Activated CD8-positive, alpha-beta memory T cell treated with anti-CD3 and anti-CD28 coated beads, Interleukin-2, amount 50 U/mL, for 24 hours (primary cell): ENCODE data around the gene UBE2E1.

Source experiments
- DNase-seq: peaks from one replicate; pipeline ENCODE4 v3.0.0-alpha.2; 2020; ENCODE audit errors: extremely low read depth

The UBE2E1 gene

GRCh38 chr3:23796518-23796917, 9.2 kb upstream of the UBE2E1 start:
- no peak for DNase-seq

DNA sequence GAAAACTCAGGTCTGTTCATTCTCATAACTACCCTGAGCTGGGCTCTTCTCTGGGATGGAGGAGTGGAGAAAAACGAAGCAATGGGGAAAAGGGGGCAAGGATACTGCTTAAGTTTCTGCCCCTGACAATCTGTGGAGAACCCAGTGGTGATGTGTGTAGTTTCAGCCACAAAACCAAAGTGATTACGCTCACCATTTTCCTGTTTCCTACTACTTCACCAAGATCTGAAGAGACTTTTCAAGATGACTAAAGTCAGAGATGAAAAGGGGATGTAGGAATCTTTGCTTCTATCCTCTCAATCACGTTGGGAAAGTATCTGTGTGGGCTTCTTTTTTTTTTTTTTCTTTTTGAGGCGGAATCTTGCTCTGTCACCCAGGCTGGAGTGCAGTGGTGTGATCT, 8.3 kb upstream of the UBE2E1 start:
- no peak for DNase-seq

DNA sequence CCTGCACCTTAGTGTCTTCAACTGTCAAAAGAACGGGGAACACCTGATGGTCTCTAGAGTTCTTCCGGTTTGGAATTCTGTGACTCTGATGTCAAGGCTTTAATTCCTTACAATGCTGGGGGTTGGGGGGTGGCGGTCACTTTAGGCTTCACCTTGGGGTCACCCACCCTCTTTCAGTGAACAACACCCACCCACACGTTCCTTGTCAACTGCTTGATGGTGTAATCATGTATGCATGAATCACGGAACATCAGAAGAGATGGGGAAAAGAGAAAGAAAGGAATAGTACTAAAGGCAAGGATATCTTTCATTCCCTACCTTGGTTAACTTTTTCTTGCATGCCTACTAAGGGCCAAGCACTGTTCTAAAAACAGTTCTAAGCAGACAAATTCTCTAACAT, 7.3 kb upstream of the UBE2E1 start:
- no peak for DNase-seq

GRCh38 chr3:23798876-23799275, 6.9 kb upstream of the UBE2E1 start:
- DNase-seq, result no peak

GRCh38 chr3:23800731-23801130, 5.0 kb upstream of the UBE2E1 start:
- no peak for DNase-seq

DNA sequence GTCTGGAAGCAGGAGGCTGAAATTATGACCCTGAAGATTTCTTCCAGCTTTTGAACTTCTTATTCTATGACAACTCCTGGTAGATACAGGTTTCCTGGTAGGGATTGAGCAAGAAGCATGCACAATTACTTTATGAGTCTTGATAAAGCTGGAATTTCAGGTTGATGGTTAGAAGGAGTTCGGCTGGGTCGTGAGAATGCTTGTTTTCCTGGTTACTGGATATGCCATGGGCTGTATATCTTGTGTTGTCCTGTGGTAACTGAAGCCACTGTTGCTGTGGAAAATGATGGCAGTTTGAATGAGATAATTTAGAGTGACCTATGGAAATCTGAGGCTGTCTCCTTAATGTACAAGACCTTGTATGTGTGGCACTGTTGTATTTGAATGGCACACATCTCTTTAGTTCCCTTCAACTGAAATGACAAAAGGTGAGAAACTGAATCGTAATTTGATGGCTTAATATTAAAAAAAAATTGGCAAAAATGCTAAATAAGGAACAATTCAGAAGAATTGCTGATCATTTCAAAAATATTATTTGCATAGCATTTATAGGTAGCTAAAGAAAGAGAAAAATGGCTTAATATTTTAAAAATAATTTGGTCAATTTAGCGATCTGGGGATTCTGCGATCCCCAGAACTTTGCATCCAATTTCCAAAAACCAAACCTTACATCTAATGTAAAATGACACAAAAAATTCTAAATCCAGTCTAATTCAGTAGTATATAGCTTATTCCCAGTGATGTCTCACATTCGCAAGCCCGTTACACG, 1.1 kb upstream of the UBE2E1 start:
- no peak for DNase-seq

GRCh38 chr3:23805210-23805632, 534 bp upstream of the UBE2E1 start:
- DNase-seq, result no peak

GRCh38 chr3:23806534-23807423, 1.0 kb downstream of the UBE2E1 start:
- no peak for DNase-seq

DNA sequence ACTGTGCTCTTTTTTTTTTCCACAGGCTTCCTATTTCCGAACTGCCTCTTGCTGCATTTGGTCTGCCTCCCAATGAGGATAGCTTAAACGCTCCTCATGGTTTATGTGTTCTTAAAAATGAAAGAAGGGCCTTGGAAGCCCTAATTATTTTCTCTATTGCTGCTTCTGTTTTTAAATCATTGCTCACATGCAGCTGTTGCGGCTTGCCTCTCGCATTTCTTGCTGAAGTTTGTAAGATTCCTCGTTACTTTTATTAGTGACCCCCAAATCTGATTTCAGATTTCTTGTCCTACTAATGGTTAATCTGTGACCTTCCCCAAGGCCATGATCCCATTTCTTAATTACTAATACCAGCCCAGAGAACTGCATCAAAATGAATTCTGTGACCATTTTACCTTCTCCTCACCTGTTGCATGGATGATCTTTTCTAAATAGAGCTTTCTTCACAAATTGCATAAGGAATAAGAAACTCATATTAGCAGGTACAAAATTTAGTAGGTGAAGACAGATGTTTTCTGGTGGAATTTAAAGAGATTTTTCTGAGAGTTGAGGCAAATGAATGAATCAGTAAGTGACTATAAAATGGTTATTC, 1.8 kb downstream of the UBE2E1 start:
- no peak for DNase-seq

DNA sequence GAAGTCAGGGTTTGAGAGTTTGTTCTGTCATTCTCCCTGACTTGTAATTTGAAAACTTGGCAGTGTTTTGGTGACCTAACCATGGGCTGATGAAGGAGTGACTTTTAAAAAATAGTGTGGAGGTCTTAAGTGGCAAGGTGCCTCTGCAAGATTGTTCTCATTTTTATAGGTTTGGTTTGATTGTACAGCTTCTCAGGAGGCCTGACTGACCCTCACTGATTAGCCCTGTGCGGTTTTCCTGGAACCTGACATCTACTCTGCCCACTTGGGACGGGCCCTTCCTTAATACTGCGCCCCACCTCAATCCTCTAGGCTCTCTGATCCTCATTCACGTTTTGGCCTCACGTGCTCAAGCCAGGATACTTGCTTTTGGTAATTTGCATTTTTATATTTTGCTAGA, 2.8 kb downstream of the UBE2E1 start:
- no peak for DNase-seq

DNA sequence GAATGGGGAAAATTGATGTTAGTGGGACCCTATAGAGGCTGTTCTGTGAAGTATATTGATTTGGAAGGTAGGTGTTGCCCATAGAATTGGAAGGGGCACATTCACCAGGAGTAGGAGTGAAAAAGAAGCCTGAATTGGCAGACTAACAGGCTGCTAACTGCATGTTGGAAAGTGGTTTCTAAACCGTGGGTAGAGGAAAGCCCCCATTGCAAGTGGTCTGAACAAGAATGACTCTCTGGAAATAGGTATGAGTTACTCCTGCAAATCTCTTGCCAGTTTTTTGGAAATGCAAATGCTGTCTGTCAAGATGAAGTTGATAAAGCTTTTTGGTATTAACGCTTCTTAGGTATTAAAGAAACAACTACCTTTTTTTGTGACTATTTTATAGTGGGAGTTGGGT, 3.5 kb downstream of the UBE2E1 start:
- no peak for DNase-seq

GRCh38 chr3:23809840-23810342, 4.1 kb downstream of the UBE2E1 start:
- DNase-seq, result no peak

- DNase-seq, result no peak
These were observed 4.8 kb downstream of the UBE2E1 start for GRCh38 chr3:23810343-23811184.

- DNase-seq, result no peak
These were observed 5.4 kb downstream of the UBE2E1 start for GRCh38 chr3:23811185-23811527.

- DNase-seq, result no peak
These were observed 6.2 kb downstream of the UBE2E1 start for GRCh38 chr3:23811919-23812318.

- no peak for DNase-seq
These were observed 10.1 kb downstream of the UBE2E1 start for GRCh38 chr3:23815879-23816278.

GRCh38 chr3:23816721-23817120, 11.0 kb downstream of the UBE2E1 start:
- no peak for DNase-seq

DNA sequence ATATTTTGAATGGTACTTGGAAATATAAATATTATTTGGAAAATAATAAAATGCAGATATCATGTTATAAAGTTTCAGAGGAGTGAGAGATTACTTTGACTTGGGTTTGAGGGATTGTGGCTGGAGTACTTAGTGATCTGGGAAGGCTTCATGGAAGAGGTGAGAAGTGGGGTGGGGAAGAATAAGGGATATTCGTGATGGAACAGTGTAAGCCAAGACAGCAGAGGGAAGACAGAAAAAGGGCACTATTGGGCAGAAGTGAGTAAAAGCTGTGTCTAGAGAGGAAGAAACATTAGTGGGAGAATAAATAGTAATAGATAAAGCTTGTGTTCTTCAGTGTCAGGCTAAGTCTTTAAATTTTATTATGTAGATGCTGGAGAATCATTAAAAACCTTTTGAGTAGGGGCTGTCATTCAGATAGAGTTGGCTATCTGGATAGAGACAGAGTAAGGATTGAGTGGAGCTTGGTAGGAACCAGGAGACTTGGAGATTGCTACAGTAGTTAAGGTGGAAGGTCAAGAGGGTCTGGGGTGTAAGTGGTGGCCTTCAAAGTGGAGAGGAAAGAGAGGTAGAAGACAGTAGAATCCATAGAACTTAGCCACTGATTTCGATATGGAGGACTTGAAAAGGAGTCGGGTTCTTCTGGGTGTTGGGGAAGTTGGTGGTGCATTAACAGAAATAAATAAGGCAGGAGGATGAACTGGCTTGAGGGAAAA, 11.9 kb downstream of the UBE2E1 start:
- DNase-seq, result no peak

- DNase-seq, result no peak
These were observed 14.0 kb downstream of the UBE2E1 start for GRCh38 chr3:23819599-23820360.

GRCh38 chr3:23820888-23821287, 15.1 kb downstream of the UBE2E1 start:
- no peak for DNase-seq
